ENCODE measurements around the gene ETFRF1.

ETFRF1 gene

GRCh38 chr12:25243680-25243990 lies 48.6 kb downstream of the ETFRF1 start:
- H3K36me3 ChIP-seq (ENCODE audit: control insufficient read depth in 2 of 2, insufficient read depth in 1 of 2, low read length in 2 of 2), result peaks cover 11 to 17% of the 10 kb centered on the region in 2 experiments
- no peak overlapping the region for H3K27ac ChIP-seq (ENCODE audit: extremely low read depth, low read depth, low read length)
- no peak overlapping the region for H3K4me3 ChIP-seq (ENCODE audit: low read depth, low read length)
- no peaks in the 10 kb centered on the region for H3K9me3 ChIP-seq (ENCODE audit: control insufficient read depth, insufficient read depth, low read depth, low read length)
- POLR2A ChIA-PET, result no interaction called here
- no peak for TF ChIP-seq BCL11A (tag by site-specific recombination; IDR thresholded peaks at IDR 0.05; ENCODE audit: low read depth)
- no peak for TF ChIP-seq AEBP2 (tag by site-specific recombination; IDR thresholded peaks at IDR 0.05; ENCODE audit: borderline replicate concordance)
- TF ChIP-seq TSHZ1 (tag by site-specific recombination; IDR thresholded peaks at IDR 0.05; ENCODE audit: borderline replicate concordance), result no peak
- no peak for TF ChIP-seq HOXC10 (CRISPR knock-in tag; IDR thresholded peaks at IDR 0.05)
- TF ChIP-seq ZNF394 (tag by site-specific recombination; IDR thresholded peaks at IDR 0.05; ENCODE audit: borderline replicate concordance), result no peak
- TF ChIP-seq ZNF146 (tag by site-specific recombination; IDR thresholded peaks at IDR 0.05), result no peak
- TF ChIP-seq REST (tag by site-specific recombination; IDR thresholded peaks at IDR 0.05), result no peak
- TF ChIP-seq CTCF (tag by site-specific recombination; IDR thresholded peaks at IDR 0.05), result no peak
- TF ChIP-seq BCL11B (tag by site-specific recombination; IDR thresholded peaks at IDR 0.05; ENCODE audit: low read depth), result no peak
- TF ChIP-seq ZNF792 (tag by site-specific recombination; IDR thresholded peaks at IDR 0.05), result no peak
- no peak for TF ChIP-seq ZNF488 (tag by site-specific recombination; IDR thresholded peaks at IDR 0.05)
- TF ChIP-seq ZBTB7A (tag by site-specific recombination; IDR thresholded peaks at IDR 0.05; ENCODE audit: low read depth), result no peak
- CTCF ChIA-PET, result interaction anchor here (0.6 kb wide), 2 partner anchors 38 to 717 kb away, joined by 3 read pairs; no protein-coding TSS in a partner anchor
- H3K4me1 ChIP-seq (ENCODE audit: control insufficient read depth, insufficient read depth, low read length), result peaks cover 4% of the 10 kb centered on the region; the same call in 1 of the 2 replicates

GRCh38 chr12:25245491-25245890 lies 50.5 kb downstream of the ETFRF1 start:
- CTCF ChIA-PET, result no interaction called here
- no peak overlapping the region for H3K4me3 ChIP-seq (ENCODE audit: low read depth, low read length)
- H3K36me3 ChIP-seq (ENCODE audit: control insufficient read depth in 2 of 2, insufficient read depth in 1 of 2, low read length in 2 of 2), result peaks cover 11 to 17% of the 10 kb centered on the region in 2 experiments
- no peak overlapping the region for H3K27ac ChIP-seq (ENCODE audit: extremely low read depth, low read depth, low read length)
- peaks cover 4% of the 10 kb centered on the region; the same call in 1 of the 2 replicates for H3K4me1 ChIP-seq (ENCODE audit: control insufficient read depth, insufficient read depth, low read length)
- H3K9me3 ChIP-seq (ENCODE audit: control insufficient read depth, insufficient read depth, low read depth, low read length), result no peaks in the 10 kb centered on the region
- POLR2A ChIA-PET, result no interaction called here
- TF ChIP-seq ZFP41 (tag by site-specific recombination; IDR thresholded peaks at IDR 0.05; ENCODE audit: borderline replicate concordance), result no peak
- no peak for TF ChIP-seq ZXDB (tag by site-specific recombination; IDR thresholded peaks at IDR 0.05)
- no peak for TF ChIP-seq ZNF549 (tag by site-specific recombination; IDR thresholded peaks at IDR 0.05)
- no peak for TF ChIP-seq ZBTB20 (tag by site-specific recombination; IDR thresholded peaks at IDR 0.05)
- no peak for TF ChIP-seq ZFP3 (tag by site-specific recombination; IDR thresholded peaks at IDR 0.05; ENCODE audit: low read depth)
- no peak for TF ChIP-seq ZNF175 (tag by site-specific recombination; IDR thresholded peaks at IDR 0.05)
- no peak for TF ChIP-seq BCL11A (tag by site-specific recombination; IDR thresholded peaks at IDR 0.05; ENCODE audit: low read depth)
- no peak for TF ChIP-seq ZNF654 (tag by site-specific recombination; IDR thresholded peaks at IDR 0.05; ENCODE audit: low read depth)
- TF ChIP-seq ZNF513 (tag by site-specific recombination; IDR thresholded peaks at IDR 0.05), result no peak
- no peak for TF ChIP-seq KLF17 (tag by site-specific recombination; IDR thresholded peaks at IDR 0.05)
